Activated CD4-positive, alpha-beta T cell treated with anti-CD3 and anti-CD28 coated beads, Interleukin-2, Interleukin-4, amounts not matched to agents 100 ng/mL and 50 ng/mL, durations not matched to agents 16 hours and 8 hours (primary cell): ENCODE data around the gene IRAG1.
A peak's percentile ranks its signal among the peaks of the same experiment; 100 is the strongest.

ENCODE experiments used
- DNase-seq: peaks from one replicate; pipeline ENCODE4 v3.0.0-alpha.2; 2020; ENCODE audit warnings: low spot score

The IRAG1 gene, protein sequence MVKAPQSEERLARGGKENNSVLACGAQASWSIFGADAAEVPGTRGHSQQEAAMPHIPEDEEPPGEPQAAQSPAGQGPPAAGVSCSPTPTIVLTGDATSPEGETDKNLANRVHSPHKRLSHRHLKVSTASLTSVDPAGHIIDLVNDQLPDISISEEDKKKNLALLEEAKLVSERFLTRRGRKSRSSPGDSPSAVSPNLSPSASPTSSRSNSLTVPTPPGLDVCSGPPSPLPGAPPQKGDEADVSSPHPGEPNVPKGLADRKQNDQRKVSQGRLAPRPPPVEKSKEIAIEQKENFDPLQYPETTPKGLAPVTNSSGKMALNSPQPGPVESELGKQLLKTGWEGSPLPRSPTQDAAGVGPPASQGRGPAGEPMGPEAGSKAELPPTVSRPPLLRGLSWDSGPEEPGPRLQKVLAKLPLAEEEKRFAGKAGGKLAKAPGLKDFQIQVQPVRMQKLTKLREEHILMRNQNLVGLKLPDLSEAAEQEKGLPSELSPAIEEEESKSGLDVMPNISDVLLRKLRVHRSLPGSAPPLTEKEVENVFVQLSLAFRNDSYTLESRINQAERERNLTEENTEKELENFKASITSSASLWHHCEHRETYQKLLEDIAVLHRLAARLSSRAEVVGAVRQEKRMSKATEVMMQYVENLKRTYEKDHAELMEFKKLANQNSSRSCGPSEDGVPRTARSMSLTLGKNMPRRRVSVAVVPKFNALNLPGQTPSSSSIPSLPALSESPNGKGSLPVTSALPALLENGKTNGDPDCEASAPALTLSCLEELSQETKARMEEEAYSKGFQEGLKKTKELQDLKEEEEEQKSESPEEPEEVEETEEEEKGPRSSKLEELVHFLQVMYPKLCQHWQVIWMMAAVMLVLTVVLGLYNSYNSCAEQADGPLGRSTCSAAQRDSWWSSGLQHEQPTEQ

DNA sequence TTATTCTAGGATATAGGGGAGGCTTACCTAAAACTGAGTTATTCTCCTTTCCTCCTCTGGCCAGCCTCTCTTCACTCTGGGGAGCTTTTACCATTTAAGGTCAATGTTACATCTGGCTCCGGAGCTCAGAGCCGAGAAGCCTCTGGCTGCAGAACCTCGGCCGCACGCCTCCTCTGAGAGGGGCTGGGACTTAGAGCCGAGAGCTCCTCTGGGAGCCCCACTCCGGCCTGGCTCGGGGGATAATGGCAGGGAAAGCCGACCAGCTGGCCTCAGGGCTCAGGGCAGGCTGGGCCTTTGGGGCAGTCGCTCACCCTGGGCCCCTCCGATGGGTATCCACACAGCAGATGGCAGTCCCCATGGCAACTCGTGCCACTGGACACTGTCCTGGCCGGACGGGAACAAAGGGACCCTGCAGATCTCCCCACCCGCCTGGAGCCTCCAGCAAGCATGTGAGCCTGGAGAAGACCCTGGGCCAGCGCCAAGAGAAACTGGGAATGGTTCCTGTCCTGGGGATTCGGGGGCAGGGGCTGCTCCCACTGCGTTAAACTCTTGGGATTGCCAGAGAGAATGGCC, at the start of gene IRAG1:
IRAG1 (minus strand) TSS at position 247 of the 573 bp plus-strand sequence; CDS start at position 94, 153 bp downstream.
- no peak for DNase-seq

DNA sequence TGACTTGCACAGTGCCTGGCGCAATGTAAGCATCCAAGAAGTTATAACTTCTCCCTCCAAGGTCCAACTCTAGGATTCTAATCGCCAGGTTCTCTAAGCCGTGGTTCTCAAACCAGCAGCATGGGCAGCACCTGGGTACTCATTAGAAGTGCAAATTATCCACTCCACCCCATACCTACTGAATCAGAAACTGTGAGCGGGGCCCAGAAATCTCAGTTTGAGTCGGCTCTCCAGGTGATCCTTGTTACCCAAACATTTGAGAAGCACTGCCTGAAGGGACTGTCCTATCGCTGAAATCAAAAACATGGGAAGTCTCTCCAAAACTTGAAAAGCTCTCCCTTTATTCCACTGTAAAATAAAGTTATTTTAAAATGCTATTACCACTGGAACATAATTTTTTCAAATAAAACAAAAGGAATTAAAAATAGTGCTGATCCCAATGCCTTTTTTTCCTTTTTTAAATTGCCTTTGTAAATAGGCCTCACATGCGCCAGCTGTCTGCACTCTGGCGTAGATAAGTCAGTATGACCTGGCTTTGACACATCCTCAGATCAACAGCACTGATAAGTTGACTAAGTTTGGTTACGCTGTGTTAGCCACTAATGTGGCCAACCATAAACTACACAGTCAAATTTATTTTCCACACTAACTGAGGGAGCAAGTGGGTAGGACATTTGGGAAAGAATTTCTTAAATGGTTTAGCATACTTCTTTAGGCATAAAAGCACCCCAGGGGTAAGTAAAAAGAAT, 49.1 kb upstream of the IRAG1 start:
- peak; percentile 67 for DNase-seq

DNA sequence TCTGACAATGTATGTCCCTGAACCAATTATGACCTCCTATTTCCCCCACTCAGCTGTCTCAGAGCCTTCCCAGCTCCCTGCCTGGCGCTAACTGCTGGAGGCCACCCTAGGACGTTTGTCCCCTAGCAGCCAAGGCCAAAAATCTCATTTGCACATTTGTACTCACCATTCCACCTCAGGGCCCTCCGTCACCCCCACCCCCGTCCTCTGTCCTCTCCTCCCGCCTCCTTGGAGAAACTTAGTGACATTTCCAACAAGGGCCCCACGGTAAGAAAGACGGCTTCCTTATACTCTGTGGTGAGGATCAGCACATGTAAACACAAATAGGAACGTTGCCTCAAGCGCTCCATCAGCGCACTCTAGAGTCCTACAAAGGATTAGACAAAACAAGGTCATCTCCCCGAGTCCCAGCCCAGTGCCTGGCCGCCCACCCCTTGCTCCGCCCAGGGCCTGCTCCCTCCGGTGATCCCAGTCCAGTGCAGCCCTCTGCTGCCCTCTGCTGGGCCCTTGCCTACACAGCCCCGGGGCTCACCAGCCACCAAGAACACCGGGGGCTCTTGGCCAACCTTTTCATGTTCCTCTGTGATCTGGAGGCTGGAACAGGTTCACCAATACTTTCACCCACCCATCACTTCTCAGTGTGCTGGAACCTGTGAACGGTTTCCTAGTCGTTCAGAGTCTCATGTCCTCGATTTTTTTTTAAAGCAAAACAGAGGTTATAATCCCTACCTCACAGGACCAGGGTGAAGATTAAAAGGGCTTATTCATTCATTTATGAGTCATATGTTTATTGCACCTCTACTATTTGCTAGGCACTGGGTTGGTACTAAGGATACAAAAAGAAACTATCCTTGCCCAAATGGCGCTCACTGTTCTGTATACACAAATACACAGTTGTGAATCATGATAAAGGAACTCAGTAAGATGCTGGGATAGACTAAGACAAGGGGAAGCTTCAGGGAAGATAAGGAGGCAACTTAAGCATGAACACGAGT, 42.2 kb upstream of the IRAG1 start:
- peak; percentile 89 for DNase-seq

DNA sequence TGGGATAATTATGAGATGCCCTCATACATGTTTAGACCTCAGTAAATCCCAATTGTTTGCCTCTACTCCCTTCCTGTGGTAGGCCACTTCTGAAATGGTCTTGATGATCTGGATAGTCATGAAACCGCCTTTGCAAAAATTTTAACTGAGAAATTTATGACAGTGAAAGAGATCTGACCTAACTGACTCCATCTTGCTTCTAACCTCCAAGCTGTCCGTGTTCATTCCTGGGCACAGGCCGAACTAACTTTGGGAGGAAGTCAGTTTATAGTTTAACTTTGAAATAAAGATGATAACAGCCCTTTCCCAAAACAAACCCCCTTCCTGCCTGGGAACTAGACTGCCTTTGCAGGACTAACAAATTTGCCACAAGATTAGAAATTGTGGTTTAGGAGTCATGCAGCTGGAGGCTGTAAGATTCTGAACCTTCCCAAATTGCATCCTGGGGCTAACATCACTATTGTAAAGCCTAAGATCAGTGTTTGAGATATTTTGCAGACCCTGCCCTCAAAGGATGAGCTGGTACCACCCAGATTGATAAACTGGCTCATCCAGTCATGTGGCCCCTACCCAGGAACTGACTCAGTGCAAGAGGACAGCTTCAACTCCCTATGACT, 37.6 kb upstream of the IRAG1 start:
- no peak for DNase-seq

DNA sequence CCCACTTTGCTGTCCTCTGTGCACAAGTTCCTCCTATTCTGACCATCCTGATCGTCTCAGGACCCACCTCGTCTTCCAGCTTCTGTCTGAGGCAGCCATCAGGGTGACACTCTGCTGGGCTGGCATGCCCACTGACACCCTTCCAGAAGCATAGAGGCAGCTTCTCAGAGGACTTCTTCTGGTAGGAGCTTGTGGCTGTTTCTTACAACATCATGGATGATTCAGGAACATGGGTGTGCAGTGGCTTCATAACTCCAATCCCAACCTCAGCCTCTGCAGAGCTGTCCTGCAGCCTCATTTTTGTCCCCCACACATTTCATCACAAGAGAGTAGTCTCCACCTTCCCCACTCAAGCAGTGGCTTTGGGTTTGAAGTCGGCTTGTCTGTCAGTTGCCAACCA, 36.6 kb upstream of the IRAG1 start:
- DNase-seq = no peak

DNA sequence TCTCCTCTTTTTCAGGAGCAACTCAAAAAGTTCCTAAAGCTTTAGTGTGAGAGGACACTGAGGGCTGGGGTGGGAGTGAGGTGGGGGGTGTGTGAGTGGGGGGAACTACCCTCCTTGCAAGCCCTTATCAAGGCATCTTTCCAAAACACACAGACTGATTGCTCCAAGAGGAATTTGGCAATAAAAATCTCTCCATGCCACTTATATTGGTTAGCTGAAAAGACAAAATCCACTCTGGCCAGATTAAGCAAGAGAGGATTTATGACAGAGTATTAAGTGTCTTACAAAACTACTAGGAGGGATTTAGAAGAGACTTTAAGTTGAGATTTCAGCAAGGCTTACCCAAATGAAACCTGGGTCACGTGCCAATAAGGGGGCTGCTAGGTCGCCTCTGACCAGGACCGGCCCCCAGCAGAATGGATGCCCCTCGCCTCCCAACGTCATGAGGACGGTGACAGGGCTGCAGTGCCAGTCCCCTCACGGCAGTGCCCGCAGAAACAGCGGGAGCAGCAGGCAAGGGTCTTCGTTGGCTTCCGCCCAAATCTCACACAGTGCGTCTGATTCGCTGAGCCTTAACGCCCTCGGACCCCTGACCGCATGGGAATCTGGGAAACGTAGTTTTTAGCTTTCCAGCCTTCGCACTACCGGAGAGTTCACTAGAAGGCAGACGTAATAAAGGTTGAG, 35.4 kb upstream of the IRAG1 start:
- DNase-seq = no peak

DNA sequence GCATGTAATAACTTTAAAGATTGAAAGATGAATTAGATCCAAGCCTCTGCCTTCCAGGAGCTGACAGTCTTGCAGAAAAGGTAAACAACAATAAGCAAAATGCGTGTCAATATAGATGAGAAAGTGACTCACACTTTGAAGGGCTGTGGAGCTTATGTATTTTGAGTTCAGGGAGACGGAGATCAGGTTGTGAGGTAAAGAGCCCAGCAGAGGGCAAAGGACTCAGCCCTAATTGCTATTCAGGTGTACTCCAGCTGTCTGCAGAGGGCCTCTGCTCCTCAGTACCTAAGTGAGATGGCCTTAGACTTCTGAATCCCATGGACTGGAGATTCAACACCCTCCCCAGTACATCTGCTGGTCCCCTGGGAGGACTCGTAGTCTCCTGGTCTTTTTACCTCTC, 34.6 kb upstream of the IRAG1 start:
- no peak for DNase-seq

DNA sequence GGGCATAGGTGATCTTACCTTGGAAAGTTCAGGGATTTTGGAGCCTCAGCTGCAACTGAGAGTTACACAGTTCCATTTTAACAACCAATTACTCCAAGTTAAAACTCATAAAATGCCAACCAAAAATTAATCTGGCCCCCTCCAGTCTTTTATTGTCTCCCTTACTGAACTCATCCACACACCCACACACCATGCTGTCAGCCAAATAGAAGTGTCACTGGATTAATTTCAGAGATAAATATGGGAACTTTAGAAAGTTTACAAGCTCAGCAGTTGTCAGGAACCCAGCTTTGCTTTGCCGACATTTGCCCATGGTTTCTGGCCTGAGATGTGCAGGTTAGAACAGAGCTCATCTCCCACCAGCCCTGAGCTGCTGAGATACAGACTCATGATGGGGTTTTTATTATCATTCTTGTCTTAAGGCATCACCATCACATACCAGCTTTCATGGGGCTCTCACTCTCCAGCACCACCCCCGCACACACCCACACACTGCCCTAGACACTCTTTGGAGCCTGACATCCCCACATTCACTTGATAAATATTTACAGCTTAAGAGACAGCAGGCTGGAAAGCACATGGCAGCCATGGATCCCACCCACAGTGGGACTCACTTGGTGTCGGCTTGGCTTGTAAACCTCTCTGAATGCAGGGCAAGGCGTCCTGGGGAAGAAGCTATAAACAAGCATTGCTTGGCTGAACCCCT, 33.7 kb upstream of the IRAG1 start:
- no peak for DNase-seq

DNA sequence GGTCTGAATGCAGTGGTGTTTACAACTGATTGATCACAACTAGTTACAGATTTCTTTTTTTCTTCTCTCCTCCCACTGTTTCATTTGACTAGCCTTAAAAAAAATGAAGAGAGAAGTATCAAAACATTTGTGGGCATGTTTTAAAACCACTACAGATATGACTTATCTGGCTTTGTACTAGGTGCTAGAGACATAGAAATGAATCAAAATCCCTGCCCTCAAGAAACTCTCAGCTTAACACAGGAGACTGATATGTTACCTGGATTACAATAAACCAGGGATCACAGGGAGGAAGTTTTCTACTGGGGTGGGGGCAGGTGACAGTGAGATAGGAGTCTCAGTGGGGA, 32.3 kb upstream of the IRAG1 start:
- peak; percentile 25 for DNase-seq

DNA sequence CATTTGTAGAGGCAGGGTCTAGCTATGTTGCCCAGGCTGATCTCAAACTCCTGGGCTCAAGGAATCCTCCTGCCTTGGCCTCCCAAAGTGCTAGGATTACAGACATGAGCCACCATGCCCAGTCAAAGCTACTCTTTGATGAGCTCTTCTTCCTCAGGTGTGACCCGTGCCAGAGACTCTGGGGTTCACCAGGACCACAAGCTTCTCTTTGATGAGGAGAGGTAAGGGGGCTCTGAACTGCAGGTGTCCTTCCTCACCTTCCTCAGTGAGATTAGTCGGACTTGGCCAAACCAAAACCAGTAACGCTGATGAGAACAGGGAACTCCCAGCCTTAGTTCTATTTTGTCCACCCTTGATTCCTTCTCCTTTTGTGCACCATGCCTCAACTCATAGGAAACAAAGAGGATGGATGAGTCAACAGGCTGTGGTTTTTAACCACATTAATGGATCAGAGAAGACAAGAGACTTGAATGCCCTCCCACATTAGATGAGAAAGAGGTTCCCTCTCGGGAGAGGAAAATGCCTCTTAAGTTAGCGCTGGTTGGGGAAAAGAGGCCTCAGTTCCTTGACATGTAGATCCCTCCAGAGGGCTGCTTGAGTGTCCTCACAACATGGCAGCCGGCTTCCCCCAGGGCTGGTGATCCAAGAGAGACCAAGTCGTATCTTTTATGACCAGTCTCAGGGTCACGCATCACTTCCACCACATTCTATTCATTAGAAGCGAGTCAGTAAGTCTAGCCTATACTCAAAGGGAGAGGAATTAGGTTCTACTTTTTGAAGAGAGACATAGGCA, 31.8 kb upstream of the IRAG1 start:
- DNase-seq = peak; percentile 29

DNA sequence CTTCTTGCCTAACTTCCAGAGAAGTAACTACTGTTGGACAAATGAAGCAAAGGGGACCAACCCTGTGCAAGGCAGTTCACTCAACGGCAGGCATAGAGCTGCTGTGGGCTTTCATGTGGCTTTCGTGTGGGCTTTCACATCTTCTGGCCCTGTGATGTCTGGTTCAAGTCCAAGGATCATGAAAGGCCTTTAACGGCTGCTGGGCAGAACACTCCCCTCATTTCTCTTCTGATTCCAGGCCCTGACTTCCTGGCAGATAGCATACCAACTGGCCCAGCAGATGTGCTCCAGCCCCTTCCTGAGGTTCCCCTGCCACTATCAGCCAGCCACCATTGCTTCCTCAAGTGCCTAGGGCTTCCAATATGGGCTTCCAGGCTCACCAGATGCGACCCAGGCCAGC, 28.8 kb upstream of the IRAG1 start:
- DNase-seq = no peak

DNA sequence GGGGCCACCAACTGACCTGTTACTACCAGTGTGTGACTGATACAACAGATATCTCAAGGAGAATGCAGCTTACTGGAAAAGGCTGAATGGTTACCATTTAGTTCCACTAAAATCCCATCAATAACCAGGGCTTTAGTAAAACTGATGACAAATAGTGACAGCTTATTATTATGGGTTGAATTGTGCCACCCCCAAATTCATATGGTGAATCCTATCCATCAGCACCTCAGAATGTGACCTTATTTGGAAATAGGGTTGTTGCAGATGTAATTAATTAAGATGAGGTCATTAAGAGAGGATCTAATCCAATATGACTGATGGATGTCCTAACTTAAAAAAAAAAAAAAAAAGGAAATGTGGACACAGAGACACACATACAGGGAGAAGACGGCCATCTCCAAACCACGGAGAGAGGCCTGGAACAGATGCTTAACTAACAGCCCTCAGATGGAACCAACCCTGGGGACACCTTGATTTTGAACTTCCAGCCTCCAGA, 27.4 kb upstream of the IRAG1 start:
- DNase-seq = no peak

DNA sequence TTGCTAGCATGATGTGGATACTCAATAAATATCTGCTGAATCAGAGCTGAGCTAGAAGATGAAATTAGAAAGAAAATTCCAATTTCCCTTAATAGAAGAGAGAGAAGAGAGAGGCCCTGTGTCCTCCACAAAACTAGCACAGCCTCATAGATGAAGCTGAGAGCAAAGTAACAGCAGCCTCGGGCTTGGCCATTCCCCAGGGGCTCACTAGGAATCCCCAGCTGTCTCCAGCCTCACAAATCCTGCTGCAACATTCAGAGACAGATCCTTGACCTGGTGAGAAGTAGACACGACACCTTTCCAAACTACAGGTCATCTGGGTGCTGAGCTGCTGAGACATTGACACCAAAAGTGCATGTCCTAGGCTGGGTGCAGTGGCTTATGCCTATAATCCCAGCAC, 26.1 kb upstream of the IRAG1 start:
- DNase-seq = no peak

DNA sequence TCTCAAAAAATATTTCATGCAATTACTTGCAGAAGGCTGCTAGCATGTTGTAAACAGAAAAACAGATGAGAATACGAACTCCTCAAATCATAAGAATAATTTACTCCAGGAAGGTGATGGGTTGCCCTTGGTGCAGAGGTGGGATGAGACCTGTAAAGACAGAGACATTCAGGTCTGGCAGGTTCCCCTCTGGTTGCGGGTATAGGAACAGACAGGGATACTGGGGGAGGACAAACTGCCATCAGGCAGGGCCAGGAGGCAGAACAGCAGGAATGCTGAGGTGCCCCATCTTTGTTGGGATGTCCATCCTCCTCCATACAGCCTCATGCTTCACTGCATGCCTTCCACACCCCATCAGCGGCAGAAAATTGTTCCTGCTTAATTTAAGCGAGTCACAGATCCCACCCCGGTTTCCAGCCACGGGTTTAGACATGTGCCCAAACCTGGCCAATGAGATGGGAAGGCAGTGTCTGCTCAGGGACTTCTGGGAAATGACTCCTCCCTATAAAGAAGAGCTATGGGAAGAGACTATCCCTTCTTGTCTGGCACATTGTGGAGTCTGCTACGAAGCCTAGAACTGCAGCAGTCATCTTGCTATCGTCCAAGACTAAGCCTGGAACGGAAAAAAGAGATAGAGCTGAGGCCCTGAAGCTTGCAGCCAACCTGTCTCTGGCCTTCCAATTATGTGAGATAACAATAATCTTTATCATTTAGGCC, 23.1 kb upstream of the IRAG1 start:
- DNase-seq = no peak

DNA sequence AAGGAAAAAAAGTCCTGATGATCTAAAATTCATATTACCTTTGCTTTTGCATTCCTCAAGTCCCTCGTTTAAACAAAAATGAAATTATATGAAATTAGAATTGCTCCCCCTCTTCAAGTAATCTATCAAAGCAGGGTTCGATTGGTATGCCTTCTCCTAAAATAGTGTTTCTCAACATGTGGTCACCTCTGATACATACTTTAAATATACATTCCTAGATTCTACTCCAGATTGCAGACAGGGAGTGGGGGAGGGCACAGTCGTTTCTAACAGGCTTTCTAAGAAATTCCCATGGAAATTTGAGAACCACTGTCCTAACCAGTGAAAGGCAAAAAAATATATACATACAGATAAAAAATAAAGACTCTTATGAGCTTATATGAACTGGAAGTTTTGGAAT, 22.6 kb upstream of the IRAG1 start:
- no peak for DNase-seq

DNA sequence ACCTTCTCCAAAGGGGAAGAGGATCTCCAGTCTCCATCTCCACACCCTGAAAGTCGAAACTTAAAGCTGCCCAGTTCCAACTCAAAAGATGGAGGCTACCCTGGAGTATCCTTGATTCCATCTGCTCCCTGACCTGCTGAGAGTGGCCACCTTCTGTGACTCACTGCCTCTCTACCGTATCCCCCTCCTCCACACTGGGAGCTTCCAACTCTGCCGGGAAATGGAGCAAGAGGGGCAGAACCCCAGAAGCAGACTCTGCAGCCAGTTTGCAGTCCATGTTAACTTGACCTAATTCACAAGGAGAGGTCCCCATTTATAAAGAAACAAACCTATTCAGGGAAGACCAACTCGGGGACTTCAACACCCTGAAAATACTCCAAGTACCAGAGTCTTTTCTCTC, 22.0 kb upstream of the IRAG1 start:
- DNase-seq = no peak

DNA sequence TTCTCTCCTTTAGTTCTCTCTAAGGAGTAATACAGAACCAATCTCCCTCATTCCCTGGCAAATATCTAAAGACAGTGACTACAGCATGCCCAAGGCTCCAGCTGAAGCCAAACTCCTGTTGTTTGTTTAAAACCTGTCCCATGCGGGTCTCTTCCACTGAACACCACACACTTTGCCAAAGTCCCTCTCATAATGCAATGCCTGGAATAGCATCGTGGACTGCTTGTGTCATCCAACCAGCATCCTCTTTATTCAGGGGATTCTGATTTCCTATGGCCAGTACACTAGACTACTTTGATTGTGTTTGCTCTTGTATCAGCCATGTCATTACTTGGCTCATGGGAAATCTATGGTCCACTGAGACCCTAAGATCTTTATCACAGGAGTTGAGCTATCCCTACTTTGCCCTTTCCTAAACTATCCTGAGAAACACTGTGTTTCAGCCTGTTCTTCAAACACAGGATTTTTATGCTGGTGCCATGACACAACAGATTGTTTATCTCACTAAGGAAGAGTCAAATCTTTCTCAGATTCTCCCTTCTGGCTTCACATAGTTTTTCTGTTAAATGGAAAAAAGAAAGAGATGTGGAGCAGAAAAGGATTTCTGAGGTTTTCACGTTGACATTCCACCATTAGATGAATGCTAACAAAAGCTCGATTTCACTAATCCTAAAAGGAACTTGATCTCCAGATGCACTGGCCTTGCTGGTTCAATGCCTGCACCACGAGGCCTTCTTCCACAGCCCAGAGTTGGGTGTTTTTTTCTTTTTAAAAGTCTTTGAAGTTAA, 15.9 kb upstream of the IRAG1 start:
- no peak for DNase-seq
